HepG2 (cell line): ENCODE measurements around the gene CEP97. TPM values are rescaled to one million over a fixed set of nuclear protein-coding genes. Genes with fewer than 3 reads are reported as not detected.

ENCODE experiments used
- BCL6 ChIP-seq: IDR thresholded peaks from 2 replicates; pipeline ENCODE4 v1.6.1; 2016; ENCODE audit warnings: missing genetic modification reagents, missing compliant biosample characterization
- DPF2 ChIP-seq: sonication (generic); formaldehyde crosslinking; IDR thresholded peaks from 2 replicates; pipeline ENCODE4 v1.4.0; 2020; ENCODE audit warnings: mild to moderate bottlenecking, low read depth, missing genetic modification reagents, borderline replicate concordance
- E2F1 ChIP-seq: sonication (generic); formaldehyde crosslinking; IDR thresholded peaks from 2 replicates; pipeline ENCODE4 v1.5.0; 2020; ENCODE audit warnings: missing genetic modification reagents
- EHMT2 ChIP-seq: fragments of 200-600 bp; sonication (generic); IDR thresholded peaks from 2 replicates; pipeline ENCODE4 v1.7.0; 2017; ENCODE audit warnings: antibody characterized with exemption, low read depth, low read length, borderline replicate concordance
- ETS1 ChIP-seq: sonication (generic); formaldehyde crosslinking; IDR thresholded peaks from 2 replicates; pipeline ENCODE4 v1.4.0; 2020; ENCODE audit warnings: missing genetic modification reagents
- GABPB1 ChIP-seq: IDR thresholded peaks from 2 replicates; pipeline ENCODE4 v1.6.1; 2016; ENCODE audit warnings: mild to moderate bottlenecking, missing genetic modification reagents, moderate library complexity, missing compliant biosample characterization
- GATAD1 ChIP-seq: IDR thresholded peaks from 2 replicates; pipeline ENCODE4 v1.6.1; 2016; ENCODE audit warnings: missing genetic modification reagents, missing compliant biosample characterization
- KDM3A ChIP-seq: IDR thresholded peaks from 2 replicates; pipeline ENCODE4 v1.6.1; 2018; ENCODE audit warnings: low read depth, missing compliant biosample characterization
- MEF2D ChIP-seq: sonication (generic); formaldehyde crosslinking; IDR thresholded peaks from 2 replicates; pipeline ENCODE4 v1.5.1; 2020; ENCODE audit warnings: mild to moderate bottlenecking, missing genetic modification reagents
- MXI1 ChIP-seq: IDR thresholded peaks from 3 replicates; pipeline ENCODE4 v1.6.1; 2012; ENCODE audit warnings: low read depth, low read length, inconsistent platforms, borderline replicate concordance
- NR2F6 ChIP-seq, 2 experiments: IDR thresholded peaks; 2 replicates each; pipeline ENCODE4 v1.6.1; 2016; ENCODE audit warnings: antibody characterized with exemption in 1 of 2, mild to moderate bottlenecking in 1 of 2
- TEF ChIP-seq: sonication (generic); formaldehyde crosslinking; IDR thresholded peaks from 2 replicates; pipeline ENCODE4 v1.5.0; 2020; ENCODE audit warnings: missing genetic modification reagents
- TMF1 ChIP-seq: sonication (generic); formaldehyde crosslinking; IDR thresholded peaks from 2 replicates; pipeline ENCODE4 v1.8.1; 2022; ENCODE audit warnings: low read depth, missing genetic modification reagents
- TOPORS ChIP-seq: sonication (generic); formaldehyde crosslinking; IDR thresholded peaks from 2 replicates; pipeline ENCODE4 v1.8.0; 2023; ENCODE audit warnings: mild to moderate bottlenecking, missing genetic modification reagents
- ZBTB26 ChIP-seq: IDR thresholded peaks from 2 replicates; pipeline ENCODE4 v1.6.1; 2016; ENCODE audit warnings: missing compliant biosample characterization, missing genetic modification reagents, borderline replicate concordance
- ZFP36 ChIP-seq: fragments of 150-350 bp; IDR thresholded peaks from 2 replicates; pipeline ENCODE4 v1.6.1; 2018; ENCODE audit warnings: borderline replicate concordance, low read length, low read depth; ENCODE audit not compliant: partially characterized antibody
- ZMAT3 ChIP-seq: sonication (generic); formaldehyde crosslinking; conservative IDR thresholded peaks from 2 replicates; pipeline ENCODE4 v1.7.0; 2021; ENCODE audit warnings: missing genetic modification reagents
- ZNF276 ChIP-seq: sonication (generic); formaldehyde crosslinking; IDR thresholded peaks from 2 replicates; pipeline ENCODE4 v1.4.0; 2020; ENCODE audit warnings: mild to moderate bottlenecking, low read depth, missing genetic modification reagents
- ZNF333 ChIP-seq: sonication (generic); formaldehyde crosslinking; IDR thresholded peaks from 2 replicates; pipeline ENCODE4 v1.4.0; 2020; ENCODE audit warnings: mild to moderate bottlenecking, missing genetic modification reagents, borderline replicate concordance
- ZNF430 ChIP-seq: sonication (generic); formaldehyde crosslinking; IDR thresholded peaks from 2 replicates; pipeline ENCODE4 v1.9.0; 2021; ENCODE audit warnings: mild to moderate bottlenecking, missing genetic modification reagents
- ZNF781 ChIP-seq: sonication (generic); formaldehyde crosslinking; IDR thresholded peaks from 2 replicates; pipeline ENCODE4 v1.5.1; 2020; ENCODE audit warnings: borderline replicate concordance, mild to moderate bottlenecking, missing genetic modification reagents; ENCODE audit errors: not compliant biosample characterization
- ZSCAN20 ChIP-seq: sonication (generic); formaldehyde crosslinking; IDR thresholded peaks from 2 replicates; pipeline ENCODE4 v1.4.0; 2020; ENCODE audit warnings: missing genetic modification reagents, mild to moderate bottlenecking, borderline replicate concordance
- ZSCAN21 ChIP-seq: sonication (generic); formaldehyde crosslinking; IDR thresholded peaks from 2 replicates; pipeline ENCODE4 v1.8.0; 2022; ENCODE audit warnings: mild to moderate bottlenecking, missing genetic modification reagents, moderate library complexity, borderline replicate concordance
- polyA plus RNA-seq, 8 experiments: library from polyadenylated mRNA; depleted of rRNA in 3 of 8; stranded (reverse) in 7 of 8; unstranded in 1 of 8; fragments of >200 nt; fragmentation: Illumina TruSeq in 4 of 8; extraction: Trizol in 4 of 8; gene quantifications; 2 replicates each; pipeline versions ENCODE4 v1.2.1 to v1.2.3, GENCODE V29; 2011 to 2016; ENCODE audit warnings: low read depth in 4 of 8, missing spikeins in 1 of 8, mixed read lengths in 1 of 8; ENCODE audit not compliant: insufficient read depth in 1 of 8
- total RNA-seq, 5 experiments: library from RNA; depleted of rRNA; stranded (reverse); fragments of >200 nt; fragmentation: Illumina TruSeq; extraction: Trizol; gene quantifications; 2 replicates each; pipeline ENCODE4 v1.2.3, GENCODE V29; 2016; ENCODE audit warnings: low read depth in 1 of 5

The CEP97 gene
- total and polyA plus RNA-seq, 2 of the 13 experiments (the other 11 are each of a cell fraction or from before 2014, with no cell fraction given) = 0.99 to 6.5 TPM

GRCh38 chr3:101676765-101677435, 47.5 kb upstream of the CEP97 start, which contains the start of gene ZBTB11 (continued):
- TF ChIP-seq ZSCAN20 (peak; percentile 87), MXI1 (peak; percentile 98; the same call in 2 of the 3 replicates), DPF2 (CRISPR knock-in tag) (no peak), BCL6 (CRISPR knock-in tag) (peak; percentile 51), ZNF333 (CRISPR knock-in tag) (peak; percentile 95; the same call in 1 of the 2 replicates), ZNF781 (CRISPR knock-in tag) (peak; percentile 51), ZFP36 (no peak), TMF1 (CRISPR knock-in tag) (no peak), GATAD1 (CRISPR knock-in tag) (peak; percentile 94), ZNF276 (no peak), GABPB1 (peak; percentile 96), ZBTB26 (CRISPR knock-in tag) (no peak), KDM3A (CRISPR knock-in tag) (peak; percentile 74), ZNF430 (CRISPR knock-in tag) (peak; percentile 48), MEF2D (CRISPR knock-in tag) (peak; percentile 67; the same call in 1 of the 2 replicates), ETS1 (peak; percentile 76; the same call in 1 of the 2 replicates), E2F1 (CRISPR knock-in tag) (peak; percentile 82), ZSCAN21 (CRISPR knock-in tag) (peak; percentile 52; the same call in 1 of the 2 replicates), NR2F6 (IDR thresholded peaks at IDR 0.05) (no peak), NR2F6 (CRISPR knock-in tag; IDR thresholded peaks at IDR 0.05) (peak; percentile 19; the same call in 1 of the 2 replicates), ZMAT3 (0 out of 2 replicates have a peak, but pooled peaks have one; percentile 37), TEF (CRISPR knock-in tag) (peak; percentile 66; the same call in 1 of the 2 replicates), EHMT2 (no peak), TOPORS (CRISPR knock-in tag) (no peak)
